Measurements from ENCODE around the gene PCNX4. TPM values are rescaled to one million over a fixed set of nuclear protein-coding genes. Genes with fewer than 3 reads are reported as not detected.

The PCNX4 gene
- total RNA-seq, 3 donors from 2014 or later, result 23.7 to 32.0 (median 25.7) TPM

- ATAC-seq, result no peak
Measured at GRCh38 chr14:60064491-60065072, 27.1 kb upstream of the PCNX4 start.

GRCh38 chr14:60067882-60068281, 23.8 kb upstream of the PCNX4 start:
- ATAC-seq, result no peak
- H3K4me3 ChIP-seq, result no peak overlapping the region
- H3K36me3 ChIP-seq (ENCODE audit: low read depth), result no peaks in the 10 kb centered on the region
- no peak for TF ChIP-seq CTCF (IDR thresholded peaks at IDR 0.05)
- H3K9me3 ChIP-seq, result no peaks in the 10 kb centered on the region
- intact Hi-C loops (cut with DNase I, micrococcal nuclease), result loop anchor here in 1 of 2 donors (10.0 kb wide), 1 partner anchor 107 kb away; no protein-coding TSS in a partner anchor
- DNase-seq, result no peak
- H3K4me1 ChIP-seq (ENCODE audit: low read depth), result no peaks in the 10 kb centered on the region

More at GRCh38 chr14:60064491-60065072, 27.1 kb upstream of the PCNX4 start:
- peak; percentile 4 for TF ChIP-seq CTCF (IDR thresholded peaks at IDR 0.05)
- no peak for DNase-seq
- Histone ChIP-seq H3K4me1 (ENCODE audit: low read depth) (no peaks in the 10 kb centered on the region), H3K4me3 (no peak overlapping the region), H3K36me3 (ENCODE audit: low read depth) (no peaks in the 10 kb centered on the region), H3K9me3 (no peaks in the 10 kb centered on the region)
- intact Hi-C loops (cut with DNase I, micrococcal nuclease), result loop anchor here (5.0 to 10.0 kb wide), 2 partner anchors 110 to 118 kb away; no protein-coding TSS in a partner anchor

- no peaks in the 10 kb centered on the region for H3K36me3 ChIP-seq (ENCODE audit: low read depth)
- H3K4me1 ChIP-seq (ENCODE audit: low read depth), result no peaks in the 10 kb centered on the region
- no peak overlapping the region for H3K4me3 ChIP-seq
- TF ChIP-seq CTCF (IDR thresholded peaks at IDR 0.05), result no peak
- DNase-seq (no peak), ATAC-seq (no peak)
- no peaks in the 10 kb centered on the region for H3K9me3 ChIP-seq
- intact Hi-C loops (cut with DNase I, micrococcal nuclease), result no loop called here
Measured at GRCh38 chr14:60079723-60080122, 12.0 kb upstream of the PCNX4 start.

- TF ChIP-seq CTCF (IDR thresholded peaks at IDR 0.05), result no peak
- DNase-seq, result no peak
- Histone ChIP-seq H3K4me3 (no peak overlapping the region), H3K36me3 (ENCODE audit: low read depth) (no peaks in the 10 kb centered on the region), H3K4me1 (ENCODE audit: low read depth) (no peaks in the 10 kb centered on the region), H3K9me3 (no peaks in the 10 kb centered on the region)
- no peak for ATAC-seq
- intact Hi-C loops (cut with DNase I, micrococcal nuclease), result no loop called here
Measured at GRCh38 chr14:60085085-60085484, 6.6 kb upstream of the PCNX4 start.

GRCh38 chr14:60085693-60086092, 6.0 kb upstream of the PCNX4 start:
- no peak for ATAC-seq
- H3K36me3 ChIP-seq (ENCODE audit: low read depth), result no peaks in the 10 kb centered on the region
- TF ChIP-seq CTCF (IDR thresholded peaks at IDR 0.05), result no peak
- intact Hi-C loops (cut with DNase I, micrococcal nuclease), result no loop called here
- no peaks in the 10 kb centered on the region for H3K9me3 ChIP-seq
- no peaks in the 10 kb centered on the region for H3K4me1 ChIP-seq (ENCODE audit: low read depth)
- no peak overlapping the region for H3K4me3 ChIP-seq
- DNase-seq, result no peak

GRCh38 chr14:60087668-60088067, 4.1 kb upstream of the PCNX4 start:
- intact Hi-C loops (cut with DNase I, micrococcal nuclease), result no loop called here
- DNase-seq (no peak), ATAC-seq (no peak)
- H3K4me3 ChIP-seq, result no peak overlapping the region
- no peaks in the 10 kb centered on the region for H3K9me3 ChIP-seq
- H3K4me1 ChIP-seq (ENCODE audit: low read depth), result no peaks in the 10 kb centered on the region
- no peaks in the 10 kb centered on the region for H3K36me3 ChIP-seq (ENCODE audit: low read depth)
- no peak for TF ChIP-seq CTCF (IDR thresholded peaks at IDR 0.05)

Measured in mucosa of descending colon (tissue), 3 donors.